Tibial nerve (tissue), 3 donors: ENCODE results near the gene MAGI2.

Experiments used
- POLR2A ChIP-seq, 2 donors: fragments of 450-650 bp; IDR thresholded peaks; one replicate each; pipeline ENCODE4 v1.6.1; 2017; ENCODE audit warnings: antibody characterized with exemption in 2 of 2, mild to moderate bottlenecking in 2 of 2, moderate library complexity in 2 of 2
- TF ChIP-seq, protein P1 (sequence below), 5 experiments: fragments of 200-600 bp in 3 of 5; fragments of 450-650 bp in 2 of 5; sonication (generic) in 3 of 5; IDR thresholded peaks; one replicate each; pipeline ENCODE4 v1.5.1; 2016 to 2019; ENCODE audit warnings: antibody characterized with exemption in 5 of 5, mild to moderate bottlenecking in 3 of 5, moderate library complexity in 2 of 5

DNA sequence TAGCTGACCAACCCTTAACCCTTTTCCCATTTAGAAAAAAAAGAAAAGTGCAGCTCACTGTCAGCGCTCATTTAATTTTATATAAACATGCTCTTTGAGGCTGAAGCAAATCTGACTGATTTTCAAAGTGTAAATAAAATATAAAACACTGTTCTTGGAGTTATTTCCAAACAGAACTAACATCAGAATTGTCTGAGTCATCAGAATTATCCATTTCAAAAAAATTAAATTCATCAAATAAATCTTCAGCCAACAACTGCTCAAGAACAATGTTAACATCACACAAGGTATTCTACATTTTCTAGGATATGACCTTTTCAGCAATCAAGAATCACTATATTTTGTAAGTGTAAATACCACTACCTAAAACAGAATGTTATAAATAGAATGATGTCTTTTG is 93.6 kb downstream of the MAGI2 start:
- TF ChIP-seq POLR2A (IDR thresholded peaks at IDR 0.05): no peak
- TF ChIP-seq, protein P1, sequence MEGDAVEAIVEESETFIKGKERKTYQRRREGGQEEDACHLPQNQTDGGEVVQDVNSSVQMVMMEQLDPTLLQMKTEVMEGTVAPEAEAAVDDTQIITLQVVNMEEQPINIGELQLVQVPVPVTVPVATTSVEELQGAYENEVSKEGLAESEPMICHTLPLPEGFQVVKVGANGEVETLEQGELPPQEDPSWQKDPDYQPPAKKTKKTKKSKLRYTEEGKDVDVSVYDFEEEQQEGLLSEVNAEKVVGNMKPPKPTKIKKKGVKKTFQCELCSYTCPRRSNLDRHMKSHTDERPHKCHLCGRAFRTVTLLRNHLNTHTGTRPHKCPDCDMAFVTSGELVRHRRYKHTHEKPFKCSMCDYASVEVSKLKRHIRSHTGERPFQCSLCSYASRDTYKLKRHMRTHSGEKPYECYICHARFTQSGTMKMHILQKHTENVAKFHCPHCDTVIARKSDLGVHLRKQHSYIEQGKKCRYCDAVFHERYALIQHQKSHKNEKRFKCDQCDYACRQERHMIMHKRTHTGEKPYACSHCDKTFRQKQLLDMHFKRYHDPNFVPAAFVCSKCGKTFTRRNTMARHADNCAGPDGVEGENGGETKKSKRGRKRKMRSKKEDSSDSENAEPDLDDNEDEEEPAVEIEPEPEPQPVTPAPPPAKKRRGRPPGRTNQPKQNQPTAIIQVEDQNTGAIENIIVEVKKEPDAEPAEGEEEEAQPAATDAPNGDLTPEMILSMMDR (IDR thresholded peaks at IDR 0.05): no peak
